HG02763 (cell line): ENCODE data around the gene VPS37B.
A peak's percentile ranks its signal among the peaks of the same experiment; 100 is the strongest.
"Not testable (repeated sequence)": the region's sequence is repeated elsewhere in the genome, so short reads cannot be mapped to it uniquely, and the experiment has no call there.

Experiments used
- ATAC-seq: cut with Tn5 transposase; IDR thresholded peaks from one replicate; pipeline ENCODE4 v1.9.1; 2021; ENCODE audit warnings: mild to moderate bottlenecking, moderate library complexity; ENCODE audit not compliant: unreplicated experiment

Gene VPS37B, protein sequence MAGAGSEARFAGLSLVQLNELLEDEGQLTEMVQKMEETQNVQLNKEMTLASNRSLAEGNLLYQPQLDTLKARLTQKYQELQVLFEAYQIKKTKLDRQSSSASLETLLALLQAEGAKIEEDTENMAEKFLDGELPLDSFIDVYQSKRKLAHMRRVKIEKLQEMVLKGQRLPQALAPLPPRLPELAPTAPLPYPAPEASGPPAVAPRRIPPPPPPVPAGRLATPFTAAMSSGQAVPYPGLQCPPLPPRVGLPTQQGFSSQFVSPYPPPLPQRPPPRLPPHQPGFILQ

DNA sequence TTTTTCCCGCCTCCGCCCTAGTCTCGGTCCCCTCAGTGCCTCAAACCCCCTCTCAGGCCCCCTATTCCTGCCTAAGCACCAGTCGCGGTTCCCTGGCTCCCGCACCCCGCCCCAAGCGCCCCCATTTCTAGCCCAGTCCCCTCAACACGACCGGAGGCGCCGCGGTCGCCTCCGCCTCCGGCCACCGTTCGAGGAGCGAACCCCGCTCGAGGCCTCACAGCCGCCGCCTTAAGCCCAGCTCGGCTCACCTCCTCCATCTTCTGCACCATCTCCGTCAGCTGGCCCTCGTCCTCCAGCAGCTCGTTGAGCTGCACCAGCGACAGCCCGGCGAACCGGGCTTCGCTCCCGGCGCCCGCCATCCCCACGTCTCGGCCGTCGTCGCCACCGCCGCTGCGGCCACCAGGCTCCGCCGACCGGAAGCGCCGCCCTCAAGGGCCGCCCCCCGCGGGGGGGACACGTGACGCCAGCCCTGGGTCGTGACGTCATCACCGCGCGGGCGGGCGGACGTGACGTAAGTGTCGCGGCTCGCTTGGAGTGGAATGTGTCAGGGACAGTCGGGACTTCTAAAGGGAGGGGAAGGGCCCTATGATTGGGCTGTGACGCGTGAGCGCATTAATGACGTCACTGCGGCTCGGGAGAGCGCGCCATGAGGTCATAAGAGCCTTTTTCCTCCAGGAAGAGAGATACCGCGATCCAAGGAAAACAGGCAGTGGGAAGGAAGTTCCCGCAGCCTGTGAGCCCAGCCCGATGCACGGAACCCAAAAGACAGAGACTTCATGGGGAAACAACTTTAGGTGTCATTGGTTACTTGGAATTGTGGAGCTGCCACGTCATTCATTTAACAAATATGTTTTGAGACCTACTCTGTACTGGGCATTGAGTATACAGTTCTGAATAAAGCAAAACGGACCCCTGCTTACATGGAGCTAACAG is at the start of gene VPS37B:
TSS of gene VPS37B (minus strand) at position 421 of the 933 bp plus-strand sequence. CDS start at position 359, 62 bp downstream.
- peak; percentile 75 for ATAC-seq

DNA sequence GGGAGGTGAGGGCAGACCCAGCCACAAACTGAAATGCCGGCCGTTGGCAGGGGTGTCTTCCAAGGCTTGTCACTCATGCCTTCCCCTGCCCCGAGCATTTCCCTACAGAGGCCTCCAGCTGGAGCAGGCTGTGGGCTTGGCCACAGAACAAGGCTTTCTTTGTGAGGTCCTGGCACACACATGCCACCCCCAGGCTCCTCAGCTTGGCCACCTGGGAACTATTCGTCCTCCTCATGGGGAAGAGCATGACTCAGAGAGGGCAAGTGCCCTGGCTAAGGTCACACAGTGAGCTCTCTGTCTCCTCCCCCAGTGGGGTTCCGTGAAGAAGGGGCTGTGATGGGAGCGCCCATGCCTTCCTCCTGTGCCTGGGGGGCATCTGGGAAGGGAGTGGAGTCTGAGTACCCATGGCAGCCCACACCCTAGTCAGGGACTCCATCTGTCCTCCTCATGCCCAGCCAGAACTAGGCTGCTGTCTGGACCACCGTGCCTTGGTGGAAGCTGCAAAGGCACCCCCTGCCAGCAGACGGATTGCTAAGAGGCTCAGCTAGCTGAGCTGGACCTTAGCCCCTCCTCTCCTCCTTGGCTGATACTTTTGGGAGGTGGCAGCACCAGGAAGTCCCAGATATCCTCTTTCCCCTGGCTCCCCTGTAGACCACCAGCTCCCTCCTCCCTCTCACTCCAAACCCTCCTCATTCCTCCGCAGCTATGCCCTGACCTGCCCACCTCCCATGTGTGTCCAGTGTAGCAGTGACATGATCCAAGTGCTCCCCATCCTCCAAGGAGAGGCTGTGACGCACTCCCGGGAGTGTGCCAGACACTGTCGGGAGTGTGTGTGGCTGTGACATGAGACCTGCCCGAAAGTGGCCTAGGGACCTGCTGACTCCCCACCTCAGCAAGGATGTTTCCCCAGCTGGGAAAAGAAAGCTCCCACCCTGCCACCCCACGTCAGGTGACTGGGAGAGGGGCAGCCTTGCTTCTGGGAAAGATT is 49.0 kb upstream of the VPS37B start:
- no peak for ATAC-seq

DNA sequence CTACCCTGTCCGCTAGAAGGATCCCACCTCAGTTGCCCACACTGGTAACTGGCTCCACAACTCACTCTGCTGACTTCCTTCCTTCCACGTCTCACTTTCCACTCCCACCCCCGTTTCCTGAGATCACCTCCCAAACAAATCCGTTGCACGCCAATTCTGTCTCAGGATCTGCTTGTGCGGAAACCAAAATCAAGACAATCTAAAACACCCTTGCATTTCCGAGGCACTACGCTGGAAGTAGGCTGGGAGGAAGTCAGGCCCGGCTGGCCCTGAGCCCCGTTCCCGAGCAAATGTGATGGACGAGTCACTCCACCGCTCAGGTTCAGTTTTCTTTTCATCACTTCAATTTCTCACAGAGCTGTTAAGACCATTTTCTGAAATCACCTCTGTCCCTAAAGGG is 47.3 kb upstream of the VPS37B start:
- ATAC-seq, result no peak

DNA sequence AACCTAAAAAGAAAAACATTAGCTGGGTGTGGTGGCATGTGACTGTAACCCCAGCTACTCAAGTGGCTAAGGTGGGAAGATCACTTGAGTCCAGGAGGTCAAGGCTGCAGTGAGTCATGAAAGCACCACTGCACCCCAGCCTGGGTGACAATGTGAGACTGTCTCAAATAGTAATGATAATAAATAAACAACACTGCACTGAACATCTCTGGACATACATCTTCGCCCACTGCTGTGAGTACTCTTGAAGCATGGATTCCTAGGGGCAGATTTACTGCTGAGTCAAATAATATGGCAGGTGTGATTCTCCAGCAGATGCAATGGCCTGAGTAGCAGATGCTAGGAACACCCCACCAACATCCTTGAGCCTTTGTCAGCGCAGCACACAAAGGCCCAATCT is 46.7 kb upstream of the VPS37B start:
- ATAC-seq, result no peak

DNA sequence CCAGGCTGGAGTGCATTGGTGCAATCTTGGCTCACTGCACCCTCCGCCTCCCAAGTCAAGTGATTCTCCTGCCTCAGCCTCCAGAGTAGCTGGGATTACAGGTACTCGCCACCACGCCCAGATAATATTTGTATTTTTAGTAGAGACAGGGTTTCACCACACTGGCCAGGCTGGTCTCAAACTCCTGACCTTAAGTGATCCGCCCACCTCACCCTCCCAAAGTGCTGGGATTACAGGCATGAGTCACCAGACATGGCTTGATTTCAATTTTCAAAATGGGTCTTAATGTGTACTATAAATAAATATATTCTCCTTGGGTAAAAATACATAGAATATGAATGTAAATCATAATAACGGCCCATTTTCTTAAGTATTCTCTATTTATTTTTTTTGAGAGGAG is 45.4 kb upstream of the VPS37B start:
- not testable (repeated sequence) for ATAC-seq

DNA sequence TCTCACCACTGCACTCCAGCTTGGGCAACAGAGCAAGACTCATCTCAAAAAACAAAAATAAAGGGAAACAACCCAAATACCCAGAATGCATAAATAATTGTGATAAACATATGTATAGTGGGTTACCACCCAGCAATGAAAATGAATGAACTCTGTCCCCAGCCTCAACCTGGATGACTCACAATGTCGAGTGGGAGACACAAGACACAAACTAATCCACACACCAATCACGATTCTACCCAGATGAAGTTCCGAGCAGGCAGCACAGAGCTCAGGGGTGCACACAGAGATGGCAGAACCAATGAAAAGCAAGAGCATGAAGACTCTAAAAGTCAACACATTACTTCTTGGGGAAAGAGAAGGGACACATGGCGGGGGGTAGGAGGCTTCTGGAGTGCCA is 43.2 kb upstream of the VPS37B start:
- ATAC-seq, result no peak

DNA sequence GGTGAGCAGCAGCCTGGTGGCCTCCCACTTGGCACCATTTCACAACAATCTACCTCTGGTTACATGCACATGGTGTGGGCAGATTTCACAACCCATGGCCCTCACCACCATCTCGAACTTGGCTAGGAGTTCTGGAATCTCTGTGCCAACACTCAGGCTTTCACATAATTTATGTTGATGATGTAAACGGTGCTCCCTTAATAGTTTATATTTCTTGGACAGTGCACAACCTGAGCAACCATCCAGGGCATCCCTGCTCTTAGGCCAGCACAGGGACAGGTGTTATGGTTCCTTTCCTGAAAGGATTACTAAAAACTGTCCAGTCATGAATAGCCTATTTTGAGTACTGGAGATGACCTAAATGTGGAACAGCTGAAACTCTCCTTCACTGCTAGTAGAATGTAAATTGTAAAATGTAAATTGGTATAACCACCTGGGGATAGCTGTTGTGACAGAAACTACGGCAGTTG is 41.7 kb upstream of the VPS37B start:
- no peak for ATAC-seq

DNA sequence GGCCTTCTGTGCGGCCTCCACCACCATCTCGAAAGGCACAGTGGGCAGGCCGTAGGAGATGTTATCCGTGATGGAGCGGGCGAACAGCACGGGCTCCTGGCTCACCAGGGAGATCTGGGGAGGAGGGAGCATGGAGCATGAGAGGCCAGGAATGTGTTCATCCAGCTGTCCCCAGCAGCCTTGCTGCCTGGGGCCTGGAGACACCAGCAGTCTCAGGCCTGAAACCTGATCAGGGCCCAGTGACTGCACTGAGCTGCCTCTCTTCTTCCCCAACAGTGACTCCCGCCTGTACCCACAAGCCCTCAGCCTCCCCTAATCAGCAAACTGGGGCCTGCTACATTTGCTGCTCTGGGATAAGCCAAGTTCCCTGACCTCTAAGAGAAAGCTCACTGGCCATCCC is 39.4 kb upstream of the VPS37B start:
- no peak for ATAC-seq

DNA sequence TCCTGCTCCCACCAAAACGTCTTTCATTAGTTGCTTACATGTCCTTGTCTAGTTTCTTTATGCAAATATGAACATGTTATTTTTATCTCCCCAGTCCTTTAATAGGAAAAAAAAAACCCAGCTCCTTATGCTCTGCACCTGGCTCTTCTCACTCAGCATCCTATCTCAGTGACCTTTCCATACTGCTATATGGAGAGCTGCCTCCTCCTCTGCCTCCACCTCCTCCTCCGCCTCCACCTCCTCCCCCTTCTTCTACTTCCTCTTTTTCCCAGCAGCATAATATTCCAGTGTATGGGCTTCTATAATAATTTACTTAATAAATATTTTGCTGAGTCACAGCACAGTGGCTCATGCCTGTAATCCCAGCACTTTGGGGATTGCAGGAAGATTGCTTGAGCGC is 38.8 kb upstream of the VPS37B start:
- ATAC-seq, result peak; percentile 52

DNA sequence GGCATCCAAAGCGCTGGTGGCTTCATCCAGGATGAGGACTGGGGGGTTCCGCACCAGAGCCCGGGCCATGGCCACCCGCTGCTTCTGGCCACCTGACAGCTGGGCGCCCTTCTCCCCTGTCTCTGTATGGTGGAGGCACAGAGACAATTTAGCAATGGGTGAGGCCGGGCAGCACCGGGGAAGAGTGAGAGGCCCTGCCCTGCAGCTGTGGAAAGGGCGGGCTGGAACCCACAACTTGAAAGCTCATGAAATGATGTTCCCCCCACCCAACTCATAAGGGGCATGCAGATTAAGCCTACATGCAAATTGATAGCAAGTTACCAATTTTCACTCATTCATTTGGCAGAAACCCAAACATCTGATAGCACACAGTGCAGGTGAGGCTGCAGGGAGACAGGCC is 36.3 kb upstream of the VPS37B start:
- no peak for ATAC-seq

DNA sequence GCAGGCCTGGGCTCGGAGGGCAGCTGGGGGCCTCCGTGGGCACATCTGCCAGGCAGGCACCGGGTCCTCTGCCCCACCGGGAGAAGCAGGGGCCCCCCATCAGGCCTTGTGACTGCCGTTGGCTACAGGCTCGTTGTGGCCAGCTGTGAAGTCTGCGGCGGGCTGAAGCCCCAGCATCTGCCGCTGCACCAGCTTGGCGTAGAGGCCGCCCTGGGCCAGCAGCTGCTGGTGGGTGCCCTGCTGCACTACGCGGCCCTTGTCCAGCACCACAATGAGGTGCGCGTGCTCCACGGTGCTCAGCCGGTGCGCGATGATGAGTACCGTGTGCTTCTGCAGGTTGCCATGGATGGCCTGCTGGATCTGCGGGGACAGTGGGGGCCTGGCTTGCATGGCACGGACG is 33.9 kb upstream of the VPS37B start:
- no peak for ATAC-seq

DNA sequence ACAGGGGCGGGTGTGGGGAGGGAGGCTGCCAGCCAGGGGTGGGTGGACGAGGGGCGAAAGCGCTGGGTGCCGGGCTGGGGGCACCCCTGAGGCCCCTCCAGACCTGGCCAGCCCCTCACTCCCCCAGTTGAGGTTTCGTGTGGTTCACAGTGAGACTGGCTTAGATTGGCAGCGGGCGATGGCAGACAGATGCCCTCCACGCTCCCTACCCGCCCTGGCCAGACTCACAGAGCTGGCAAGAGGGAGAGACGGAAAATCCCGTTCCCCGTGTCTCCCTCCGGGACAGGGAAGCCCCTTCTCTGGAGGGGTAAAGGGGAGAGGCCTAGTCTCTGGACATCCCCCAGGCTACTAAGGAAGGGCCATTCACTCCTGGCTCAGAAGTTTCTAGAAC is 33.2 kb upstream of the VPS37B start:
- ATAC-seq, result no peak

DNA sequence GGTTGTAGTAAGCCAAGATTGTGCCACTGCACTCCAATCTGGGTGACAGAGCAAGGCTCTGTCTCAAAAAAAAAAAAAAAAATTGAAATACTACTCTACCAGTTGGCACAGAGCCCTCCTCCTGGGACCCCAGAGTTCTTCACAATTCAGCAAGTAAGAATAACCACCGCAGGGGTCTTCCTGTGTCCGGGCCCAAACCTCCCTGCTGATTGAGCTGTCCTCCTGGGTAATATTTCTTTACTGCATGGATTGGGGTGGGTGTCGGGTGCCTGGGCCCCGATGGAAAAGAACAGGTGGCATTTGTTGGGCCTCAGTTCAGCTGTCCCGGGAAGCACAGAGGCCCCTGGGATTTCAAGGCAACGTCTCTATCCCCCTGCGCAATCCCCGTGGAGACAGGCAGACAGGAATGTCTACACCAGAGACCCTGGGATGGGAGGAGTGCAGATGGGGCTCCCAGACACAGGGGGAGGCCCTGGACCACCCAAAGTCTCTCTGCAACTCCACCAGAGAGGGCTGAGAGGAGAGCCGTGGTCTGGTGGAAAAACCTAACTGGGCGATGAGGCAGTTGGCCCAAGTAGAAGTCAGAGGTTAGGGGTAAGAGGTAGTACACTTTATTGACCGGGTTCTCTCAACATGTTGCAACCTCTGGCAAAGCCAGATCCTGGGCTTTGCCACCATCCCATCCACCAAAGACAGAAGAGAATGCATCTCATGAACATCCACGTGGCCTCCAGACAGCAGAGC is 32.7 kb upstream of the VPS37B start:
- ATAC-seq, result no peak

DNA sequence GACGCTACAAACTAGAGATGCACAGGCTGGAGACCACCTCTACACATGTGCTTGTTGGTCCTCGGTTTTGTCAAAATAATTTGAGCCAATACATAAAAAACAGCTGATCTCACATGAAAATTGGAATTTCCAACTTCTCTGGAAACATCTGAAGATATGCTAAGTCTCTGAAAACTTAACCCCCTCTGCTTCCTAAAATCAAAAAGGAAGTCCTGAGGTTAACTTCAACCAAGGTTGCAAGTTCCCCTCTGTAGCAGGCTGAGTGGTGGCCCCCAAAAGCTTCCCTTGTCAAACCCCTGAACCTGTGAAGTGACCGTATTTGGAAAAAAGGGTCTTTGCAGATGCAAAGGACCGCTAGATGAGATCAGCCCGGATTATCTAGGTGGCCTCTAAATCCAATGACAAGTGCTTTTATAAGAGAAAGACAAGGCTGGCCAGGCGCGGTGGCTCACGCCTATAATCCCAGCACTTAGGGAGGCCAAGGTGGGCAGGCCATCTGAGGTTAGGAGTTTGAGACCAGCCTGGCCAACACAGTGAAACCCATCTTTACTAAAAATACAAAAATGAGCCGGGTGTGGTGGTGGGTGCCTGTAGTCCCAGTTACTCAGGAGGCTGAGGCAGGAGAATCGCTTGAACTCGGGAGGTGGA is 32.0 kb upstream of the VPS37B start:
- ATAC-seq, result no peak

DNA sequence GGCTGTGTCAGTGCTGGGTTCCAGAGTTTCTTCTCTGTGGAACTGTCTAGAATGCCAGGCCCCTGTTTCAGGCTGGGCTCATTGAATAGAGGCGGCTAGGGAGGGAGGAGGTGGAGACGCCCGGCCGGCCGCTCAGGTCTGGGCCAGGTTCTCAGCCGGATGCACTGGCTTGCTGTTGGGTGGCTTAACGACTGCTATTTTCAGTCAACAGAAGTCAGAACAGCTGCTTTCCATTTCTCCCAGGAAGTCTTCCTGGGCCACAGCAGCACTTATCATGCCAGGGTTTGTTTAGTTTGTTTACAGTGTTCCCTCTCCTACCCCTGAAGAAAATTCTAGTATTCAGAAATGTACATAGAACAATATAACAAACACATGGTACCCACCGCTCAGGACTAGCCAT is 26.0 kb upstream of the VPS37B start:
- ATAC-seq, result no peak

DNA sequence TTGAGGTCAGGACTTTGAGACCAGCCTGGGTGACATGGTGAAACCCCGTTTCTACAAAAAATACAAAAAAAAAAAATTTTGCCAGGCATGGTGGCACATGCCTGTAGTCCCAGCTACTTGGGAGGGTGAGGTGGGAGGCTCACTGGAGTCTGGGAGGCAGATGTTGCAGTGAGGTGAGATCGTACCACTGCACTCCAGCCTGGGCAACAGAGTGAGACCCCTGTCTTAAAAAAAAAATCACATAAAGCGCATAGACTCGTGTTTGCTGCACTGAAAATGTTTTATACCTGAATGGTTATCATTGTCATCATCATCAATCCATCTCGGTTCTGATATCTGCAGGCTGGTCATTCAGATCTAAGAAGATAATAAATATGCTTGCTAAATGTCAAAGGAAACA is 24.8 kb upstream of the VPS37B start:
- no peak for ATAC-seq

DNA sequence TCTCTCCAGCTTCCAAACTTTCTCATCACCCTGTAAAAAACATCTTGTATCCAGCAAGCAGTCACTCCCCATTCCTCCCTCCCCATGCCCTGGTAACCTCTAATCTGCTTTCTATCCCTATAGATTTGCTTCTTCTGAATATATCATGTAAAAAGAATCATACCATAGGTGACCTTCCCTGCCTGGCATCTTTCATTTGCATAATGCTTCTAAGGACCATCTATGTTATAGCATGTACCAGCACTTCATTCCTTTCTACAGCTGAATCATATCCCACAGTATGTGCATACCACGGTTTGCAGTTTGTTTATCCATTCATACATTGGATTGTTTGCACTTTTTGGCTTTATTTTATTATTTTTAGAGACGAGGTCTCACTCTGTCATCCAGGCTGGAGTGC is 22.9 kb upstream of the VPS37B start:
- no peak for ATAC-seq

DNA sequence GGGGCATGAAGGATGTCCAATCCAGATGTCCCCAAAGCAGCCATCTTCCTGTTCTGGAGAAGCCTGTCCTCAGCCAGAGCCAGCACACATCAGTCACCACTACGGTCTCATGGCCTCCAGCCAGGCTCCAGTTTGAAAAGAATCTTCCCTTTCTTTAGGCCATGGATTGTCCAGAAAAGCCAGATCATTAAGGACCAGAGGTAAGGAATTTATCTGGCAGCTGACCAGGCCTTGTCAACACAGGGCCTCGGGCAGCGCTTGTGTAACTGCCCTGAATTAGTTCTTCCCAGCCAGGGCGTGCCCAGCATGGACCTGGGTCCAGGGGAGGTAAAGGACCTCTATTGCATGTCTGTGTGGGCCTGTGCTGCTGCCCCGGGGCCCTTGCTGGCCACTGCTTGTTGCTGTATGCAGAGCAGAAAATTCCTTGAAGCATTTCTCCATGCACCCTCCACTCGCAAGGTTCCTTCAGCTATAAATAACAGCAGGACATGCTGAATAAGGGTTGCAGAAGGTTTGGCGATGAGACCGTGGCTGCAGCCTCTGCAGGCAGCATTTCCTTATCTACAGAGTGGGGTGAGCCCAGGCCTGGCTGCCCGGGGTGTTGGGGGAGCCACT is 21.7 kb upstream of the VPS37B start:
- ATAC-seq, result no peak
